Heart right ventricle (tissue), 16 donors: ENCODE measurements around the gene CNOT3. TPM values are rescaled to one million over a fixed set of nuclear protein-coding genes. Genes with fewer than 3 reads are reported as not detected.

Experiments
- ATAC-seq, 8 donors: fragments of 200-7000 bp; cut with Tn5 transposase; one replicate each; pipeline ENCODE4 v1.9.1; 2020; ENCODE audit warnings: mild to moderate bottlenecking in 8 of 8, moderate library complexity in 8 of 8, moderate number of reproducible peaks in 1 of 8
- DNase-seq, 2 donors: peaks; one replicate each; pipeline ENCODE4 v3.0.0-alpha.2; 2020
- H3K27ac ChIP-seq, 10 donors: fragments of 200-600 bp; sonication (generic) in 2 of 10; one replicate each; pipeline versions ENCODE4 v1.5.0 to v1.8.0; 2020 to 2022; ENCODE audit warnings: mild to moderate bottlenecking in 3 of 10
- H3K27me3 ChIP-seq, 7 donors: fragments of 200-600 bp; one replicate each; pipeline ENCODE4 v1.8.0; 2021 to 2022; ENCODE audit warnings: mild to moderate bottlenecking in 2 of 7
- H3K36me3 ChIP-seq, 9 donors: fragments of 200-600 bp; sonication (generic) in 1 of 9; one replicate each; pipeline versions ENCODE4 v1.5.0 to v1.8.0; 2020 to 2022; ENCODE audit warnings: mild to moderate bottlenecking in 2 of 9
- H3K4me1 ChIP-seq, 9 donors: fragments of 200-600 bp; sonication (generic) in 1 of 9; one replicate each; pipeline versions ENCODE4 v1.5.0 to v1.8.0; 2020 to 2022; ENCODE audit warnings: mild to moderate bottlenecking in 4 of 9
- H3K4me3 ChIP-seq, 10 donors: fragments of 200-600 bp; sonication (generic) in 2 of 10; one replicate each; pipeline versions ENCODE4 v1.5.0 to v1.8.0; 2020 to 2022; ENCODE audit warnings: mild to moderate bottlenecking in 7 of 10, moderate library complexity in 2 of 10
- H3K9me3 ChIP-seq, 11 donors: fragments of 200-600 bp in 10 of 11; sonication (generic) in 2 of 11; one replicate each; pipeline versions ENCODE4 v1.5.0 to v1.8.0; 2013 to 2022; ENCODE audit warnings: mild to moderate bottlenecking in 2 of 11, control low read depth in 1 of 11, moderate library complexity in 1 of 11
- WGBS, 2 donors: extraction: QIAGEN DNeasy Blood & Tissue Kit; methylation state at CpG; one replicate each; pipeline ENCODE4 v1.1.7; 2013; ENCODE audit warnings: inconsistent platforms in 1 of 2; 5-methylcytosine and 5-hydroxymethylcytosine counted together
- intact Hi-C, 10 donors: fragments of 100-400 bp; cut with DNase I; formaldehyde crosslinking; loops; one replicate each; pipeline versions ENCODE4 v1.11.1 to v1.14.2; 2022
- polyA plus RNA-seq, 2 donors: library from polyadenylated mRNA; stranded (reverse); fragments of 200-250 nt; gene quantifications; one replicate each; pipeline ENCODE4 v1.2.3, GENCODE V29; 2013
- total RNA-seq, 10 donors: library from RNA; stranded (reverse); fragmentation: NEBNext Ultra II Directional in 3 of 10; extraction: Animal tissue kit (Norgen Biotek cat#: 25700) in 3 of 10; gene quantifications; one replicate each; pipeline versions ENCODE4 v1.2.1 to v1.2.4, GENCODE V29; 2021 to 2023
- TF ChIP-seq, protein P1 (sequence below), 9 donors: fragments of 200-600 bp; sonication (generic) in 2 of 9; IDR thresholded peaks; one replicate each; pipeline versions ENCODE4 v1.5.0 to v1.8.0; 2021 to 2022; ENCODE audit warnings: antibody characterized with exemption in 9 of 9, mild to moderate bottlenecking in 5 of 9, moderate library complexity in 1 of 9
- donor health status: Arrhythmogenic right ventricular cardiomyopathy.
- donor health status: ischemic (EF 13 %, LVEDD 7.1; RV severe dilation, severe dysfunction).
- donor health status: healthy with polysubstance abuse.
- donor health status: DM: no; HTN: yes; CAD: no.
- donor health status: DM: no; HTN: no; CAD: no.
- donor health status: ischemic (EF 25% LVEDD 6.9; RV normal size, moderate dysfunction).
- donor health status: ischemic (EF 25% LVEDD 5.7; RV mildly dilated, moderate dysfunction).
- donor health status: healthy.
- donor health status: DM: yes; HTN: yes; CAD: no.
- donor health status: Ischemic cardiomyopathy.
- donor health status: ischemic (EF 35%, LVEDD 5.7; RV mildly dilated, moderate dysfunction).
- donor health status: nonischemic (EF 11% LVEDD 7.7; RV severe dilation, severe dysfunction).
- donor health status: DM: yes; HTN: yes; CAD: no.
- donor health status: PGD.
- donor health status: ischemic (EF 29% LVEDD 5.4; RV normal size, mild dysfunction).
- donor health status: nonischemic (EF 23%, LVEDD 6.1; RV moderate dilation, normal function).

Gene CNOT3
- total and polyA plus RNA-seq, 12 donors: 14.5 to 27.8 (median 20.9) TPM

DNA sequence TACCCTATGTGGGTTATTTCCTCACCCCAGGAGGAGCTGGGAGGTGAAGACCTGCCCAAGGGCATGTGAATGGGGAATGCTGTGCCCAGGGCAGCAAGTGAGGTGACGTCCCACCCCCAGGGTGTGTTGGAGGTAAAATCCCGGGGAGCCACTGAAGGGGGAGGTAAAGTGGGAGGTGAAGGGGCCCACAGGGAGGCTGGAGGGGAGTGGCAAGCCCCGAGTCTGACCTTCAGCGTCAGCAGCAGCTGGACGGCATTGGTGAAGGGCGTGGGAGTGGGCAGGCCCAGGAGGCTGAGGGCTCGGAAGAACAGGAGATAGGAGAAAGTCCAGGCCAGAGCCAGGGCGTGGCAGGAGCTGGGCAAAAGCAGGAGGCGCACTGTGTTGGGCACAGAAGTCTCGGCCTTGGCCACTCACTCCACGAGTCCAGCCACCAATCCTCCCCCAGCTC, 49.4 kb downstream of the CNOT3 start:
- 80 to 85% methylated on average over 11 of the region's 11 CpGs for WGBS, 2 donors
- Histone ChIP-seq H3K9me3 (no peaks in the 10 kb centered on the region), H3K36me3 (peaks cover 0 to 37% (median 0%) of the 10 kb centered on the region in 9 donors), H3K27me3 (no peaks in the 10 kb centered on the region), H3K27ac (peak overlapping the region in 1 of 10 donors; percentile 98), H3K4me3 (no peak overlapping the region), H3K4me1 (peaks cover 5 to 22% (median 17%) of the 10 kb centered on the region in 9 donors)
- intact Hi-C loops: no loop called here
- DNase-seq (no peak), ATAC-seq (no peak)
- TF ChIP-seq, protein P1, sequence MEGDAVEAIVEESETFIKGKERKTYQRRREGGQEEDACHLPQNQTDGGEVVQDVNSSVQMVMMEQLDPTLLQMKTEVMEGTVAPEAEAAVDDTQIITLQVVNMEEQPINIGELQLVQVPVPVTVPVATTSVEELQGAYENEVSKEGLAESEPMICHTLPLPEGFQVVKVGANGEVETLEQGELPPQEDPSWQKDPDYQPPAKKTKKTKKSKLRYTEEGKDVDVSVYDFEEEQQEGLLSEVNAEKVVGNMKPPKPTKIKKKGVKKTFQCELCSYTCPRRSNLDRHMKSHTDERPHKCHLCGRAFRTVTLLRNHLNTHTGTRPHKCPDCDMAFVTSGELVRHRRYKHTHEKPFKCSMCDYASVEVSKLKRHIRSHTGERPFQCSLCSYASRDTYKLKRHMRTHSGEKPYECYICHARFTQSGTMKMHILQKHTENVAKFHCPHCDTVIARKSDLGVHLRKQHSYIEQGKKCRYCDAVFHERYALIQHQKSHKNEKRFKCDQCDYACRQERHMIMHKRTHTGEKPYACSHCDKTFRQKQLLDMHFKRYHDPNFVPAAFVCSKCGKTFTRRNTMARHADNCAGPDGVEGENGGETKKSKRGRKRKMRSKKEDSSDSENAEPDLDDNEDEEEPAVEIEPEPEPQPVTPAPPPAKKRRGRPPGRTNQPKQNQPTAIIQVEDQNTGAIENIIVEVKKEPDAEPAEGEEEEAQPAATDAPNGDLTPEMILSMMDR (IDR thresholded peaks at IDR 0.05): no peak

DNA sequence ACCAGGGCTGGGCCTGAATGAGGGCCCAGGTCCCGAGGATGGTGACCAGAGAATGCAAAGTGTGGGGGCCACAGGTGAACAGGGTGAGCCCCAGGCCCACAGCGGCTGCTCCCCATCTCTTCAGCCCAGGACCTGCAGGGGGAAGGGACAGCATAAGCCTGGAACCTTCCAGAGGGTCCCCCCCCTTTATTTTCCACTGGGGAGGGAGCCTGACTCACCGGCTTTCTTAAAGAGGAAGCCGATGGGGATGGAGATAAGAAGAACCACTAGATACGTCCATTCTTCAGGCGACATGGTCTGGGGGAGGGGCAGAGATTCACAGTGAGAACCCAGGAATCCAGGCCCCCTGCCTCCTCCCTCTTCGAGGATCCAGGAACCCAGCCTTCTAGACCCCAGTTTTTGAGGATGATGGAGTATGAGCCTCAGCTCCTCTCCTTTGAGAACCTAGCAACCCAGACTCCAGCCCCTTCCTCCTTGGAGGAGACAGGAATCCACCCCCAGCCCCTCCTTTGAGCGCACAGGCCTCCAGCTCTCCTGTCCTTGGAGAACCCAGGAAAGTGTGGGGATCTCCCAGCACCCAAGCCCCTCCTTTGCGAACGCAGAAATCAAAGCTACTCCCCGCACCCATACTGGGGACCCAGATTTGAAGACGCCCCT, 50.8 kb downstream of the CNOT3 start:
- intact Hi-C loops: no loop called here
- no peaks in the 10 kb centered on the region for H3K9me3 ChIP-seq

DNA sequence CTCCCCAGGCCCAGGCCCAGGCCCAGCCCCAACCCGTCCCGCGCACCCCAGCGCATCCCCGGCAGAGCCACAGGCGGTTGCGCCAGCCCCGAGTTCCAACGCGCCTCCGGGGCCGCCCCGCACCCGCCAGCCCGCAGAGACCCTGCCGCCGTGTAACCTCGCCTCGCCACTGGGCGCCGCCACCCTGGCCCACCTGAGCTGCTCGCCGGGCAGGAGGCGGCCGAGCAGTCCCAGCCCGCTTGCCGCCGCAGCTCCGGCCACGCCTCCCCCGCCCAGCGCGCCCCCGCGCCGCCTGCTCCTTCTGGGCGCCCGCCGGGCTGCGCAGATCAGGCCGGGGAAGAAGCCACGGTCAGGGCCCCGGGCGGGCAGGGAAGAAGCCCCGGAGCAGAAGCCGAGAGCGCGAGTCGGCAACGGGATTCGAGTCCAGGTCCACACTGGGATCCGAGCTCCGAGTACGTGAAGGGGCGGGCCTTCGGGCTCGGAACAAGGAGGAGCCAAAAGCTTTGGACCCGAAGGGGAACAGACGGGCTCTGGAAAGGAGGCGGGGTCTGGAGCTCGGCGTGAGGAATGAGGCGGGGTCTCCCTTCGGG, 51.7 kb downstream of the CNOT3 start, which contains the start of gene MBOAT7:
Gene MBOAT7, minus strand, starts transcription at position 436 of the 590 bp plus-strand sequence. CDS start 1,072 bp downstream, outside the sequence.
- DNase-seq: no peak
- peak; percentile 0 to 65 (median 6) for ATAC-seq
- Histone ChIP-seq H3K27ac (peak within 1 kb of the TSS; percentile 92 to 100 (median 96)), H3K36me3 (peaks cover 0 to 38% (median 8%) of the 10 kb centered on the region in 9 donors), H3K4me3 (peak within 1 kb of the TSS; percentile 77 to 95 (median 86)), H3K4me1 (peaks cover 10 to 30% (median 22%) of the 10 kb centered on the region in 9 donors), H3K9me3 (no peaks in the 10 kb centered on the region), H3K27me3 (no peaks in the 10 kb centered on the region)
- intact Hi-C loops: no loop called here
- 0% methylated on average over 58 to 64 of the region's 64 CpGs for WGBS, 2 donors
- TF ChIP-seq, protein P1 (IDR thresholded peaks at IDR 0.05): peak in 6 of 9 donors; percentile 7 to 61 (median 38)

More for the DNA sequence above, 50.8 kb downstream of the CNOT3 start:
- peaks cover 0 to 34% (median 5%) of the 10 kb centered on the region in 9 donors for H3K36me3 ChIP-seq
- TF ChIP-seq, protein P1 (IDR thresholded peaks at IDR 0.05): no peak
- H3K27me3 ChIP-seq: no peaks in the 10 kb centered on the region
- peak overlapping the region in 9 of 10 donors; percentile 50 to 95 (median 86) for H3K4me3 ChIP-seq
- peaks cover 10 to 30% (median 22%) of the 10 kb centered on the region in 9 donors for H3K4me1 ChIP-seq
- H3K27ac ChIP-seq: peak overlapping the region in 8 of 10 donors; percentile 92 to 100 (median 98)
- no peak for ATAC-seq
- no peak for DNase-seq
- WGBS, 2 donors: 34 to 35% methylated on average over 12 of the region's 12 CpGs

DNA sequence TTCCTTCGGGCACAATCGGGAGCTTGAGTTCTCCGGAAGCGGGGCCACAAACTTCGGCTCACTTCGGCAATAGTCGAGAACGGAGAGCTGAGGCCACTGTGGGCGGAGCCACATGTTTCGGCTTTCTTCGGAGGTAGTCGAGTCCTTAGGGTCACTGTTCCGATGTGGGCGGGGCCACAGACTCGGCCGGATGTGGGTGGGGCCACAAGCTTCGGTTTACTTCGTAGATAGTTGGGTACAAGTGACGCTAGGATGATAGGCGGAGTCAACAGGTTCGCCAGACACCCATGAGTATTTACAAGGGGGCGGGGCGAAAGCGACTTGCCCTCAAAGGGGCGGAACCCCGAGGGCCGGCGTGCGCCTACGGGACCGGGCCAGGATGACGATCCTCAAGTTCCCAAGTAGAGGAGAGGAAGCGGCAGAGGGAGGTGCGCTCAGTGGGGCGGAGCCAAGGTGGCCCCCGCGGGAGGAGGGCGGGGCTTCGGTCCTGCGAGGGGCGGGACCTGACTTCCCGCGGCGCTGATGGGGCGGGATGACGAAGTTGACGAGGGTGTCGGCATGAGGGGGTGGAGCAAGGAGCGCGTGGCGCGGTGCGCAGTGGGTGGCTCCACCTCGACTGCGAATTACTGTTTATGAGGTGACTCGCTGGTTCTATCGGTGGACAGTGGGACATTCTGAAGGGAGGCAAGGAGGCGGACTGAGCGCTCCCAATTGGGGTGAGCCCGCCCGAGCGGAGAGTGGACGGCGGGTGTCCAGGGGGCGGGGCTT, 52.4 kb downstream of the CNOT3 start:
- H3K27me3 ChIP-seq: no peaks in the 10 kb centered on the region
- 0% methylated on average over 65 of the region's 65 CpGs for WGBS, 2 donors
- peak overlapping the region; percentile 77 to 95 (median 86) for H3K4me3 ChIP-seq
- H3K36me3 ChIP-seq: peaks cover 0 to 45% (median 8%) of the 10 kb centered on the region in 9 donors
- H3K27ac ChIP-seq: peak overlapping the region; percentile 92 to 100 (median 96)
- DNase-seq (peak; percentile 100), ATAC-seq (peak; percentile 74 to 90 (median 82))
- intact Hi-C loops: no loop called here
- TF ChIP-seq, protein P1 (IDR thresholded peaks at IDR 0.05): no peak
- H3K4me1 ChIP-seq: peaks cover 10 to 30% (median 22%) of the 10 kb centered on the region in 9 donors
- no peaks in the 10 kb centered on the region for H3K9me3 ChIP-seq
